GM18873 (cell line): Measurements from ENCODE around the gene TET1.
"Not testable (repeated sequence)": the region's sequence is repeated elsewhere in the genome, so short reads cannot be mapped to it uniquely, and the experiment has no call there.

Experiments used
- ATAC-seq: cut with Tn5 transposase; IDR thresholded peaks from one replicate; pipeline ENCODE4 v1.9.1; 2021; ENCODE audit warnings: mild to moderate bottlenecking, moderate library complexity, moderate number of reproducible peaks; ENCODE audit not compliant: unreplicated experiment, low FRiP score

Gene TET1

GRCh38 chr10:68604441-68604840 is 44.3 kb downstream of the TET1 start:
- no peak for ATAC-seq

- ATAC-seq: no peak
Observed at GRCh38 chr10:68606918-68607317, 46.8 kb downstream of the TET1 start.

GRCh38 chr10:68610023-68610422 is 49.9 kb downstream of the TET1 start:
- ATAC-seq: not testable (repeated sequence)

DNA sequence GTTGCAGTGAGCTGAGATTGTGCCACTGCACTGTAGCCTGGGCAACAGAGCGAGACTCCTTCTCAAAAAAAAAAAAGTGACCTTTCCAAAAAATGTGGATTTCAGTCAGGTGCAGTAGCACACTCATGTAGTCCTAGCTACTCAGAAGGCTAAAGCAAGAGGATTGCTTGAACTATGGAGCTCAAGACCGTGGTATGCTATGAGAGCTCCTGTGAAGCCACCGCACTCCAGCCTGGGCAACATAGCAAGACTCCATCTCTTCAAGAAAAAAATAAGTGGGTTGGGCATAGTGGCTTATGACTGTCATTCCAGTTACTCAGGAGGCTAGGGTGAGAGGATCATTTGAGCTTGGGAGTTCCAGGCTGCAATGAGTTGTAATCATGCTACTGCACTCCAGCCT is 51.1 kb downstream of the TET1 start:
- ATAC-seq: no peak

- ATAC-seq: not testable (repeated sequence)
Observed at GRCh38 chr10:68613974-68614373, 53.8 kb downstream of the TET1 start.

DNA sequence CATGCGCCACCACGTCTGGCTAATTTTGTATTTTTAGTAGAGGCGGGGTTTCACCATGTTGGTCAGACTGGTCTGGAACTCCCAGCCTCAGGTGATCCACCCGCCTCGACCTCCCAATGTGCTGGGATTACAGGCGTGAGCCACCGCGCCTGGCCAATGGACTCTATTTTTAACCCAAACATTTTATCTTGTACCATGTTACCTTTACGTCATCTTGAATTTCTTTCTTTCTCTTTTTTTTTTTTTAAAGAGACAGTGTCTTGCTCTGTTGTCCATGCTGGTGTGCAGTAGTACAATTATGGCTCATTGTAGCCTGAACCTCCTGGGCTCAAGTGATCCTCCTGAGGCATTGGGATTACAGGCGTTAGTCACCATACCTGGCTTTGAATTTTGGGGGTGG is 57.6 kb downstream of the TET1 start:
- ATAC-seq: not testable (repeated sequence)

DNA sequence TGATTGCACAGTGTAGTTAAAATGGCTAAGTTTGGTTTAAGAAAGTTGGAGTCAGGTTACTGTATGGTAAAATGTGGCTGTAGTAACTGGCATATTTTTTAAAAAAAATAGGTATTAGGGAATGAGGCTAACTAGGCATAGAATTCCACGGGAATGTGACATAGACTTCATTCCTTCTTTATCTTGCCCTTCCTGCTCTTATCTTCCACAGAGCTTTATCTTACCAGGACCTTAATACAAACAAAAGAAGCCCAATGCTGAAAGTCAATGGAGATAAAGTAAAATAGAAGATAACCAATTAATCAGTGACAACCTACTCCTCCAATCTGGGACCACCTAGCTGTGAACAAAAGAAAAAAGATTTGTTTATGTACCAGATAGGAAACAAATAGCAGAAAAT is 58.1 kb downstream of the TET1 start:
- no peak for ATAC-seq

GRCh38 chr10:68619595-68619994 is 59.5 kb downstream of the TET1 start:
- no peak for ATAC-seq

- ATAC-seq: no peak
Observed at GRCh38 chr10:68625316-68625921, 65.3 kb downstream of the TET1 start.

- ATAC-seq: no peak
Observed at GRCh38 chr10:68628576-68629127, 68.5 kb downstream of the TET1 start.

- ATAC-seq: not testable (repeated sequence)
Observed at GRCh38 chr10:68632271-68632560, 72.1 kb downstream of the TET1 start.

DNA sequence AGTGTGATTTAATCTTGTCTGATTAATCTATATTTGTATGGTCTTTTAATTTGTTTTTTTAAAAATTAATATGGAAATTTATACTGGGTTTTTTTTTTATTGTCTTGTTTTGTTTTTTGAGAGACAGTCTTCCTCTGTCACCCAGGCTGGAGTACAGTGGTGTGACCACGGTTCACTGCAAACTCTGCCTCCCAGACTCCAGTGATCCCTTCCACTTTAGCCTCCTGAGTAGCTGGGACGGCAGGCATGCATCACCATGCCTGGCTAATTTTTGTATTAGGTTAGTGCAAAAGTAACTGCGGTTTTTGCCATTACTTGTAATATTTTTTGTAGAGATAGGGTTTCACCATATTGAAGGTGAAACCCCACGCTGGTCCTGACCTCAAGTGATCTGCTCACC is 73.1 kb downstream of the TET1 start:
- ATAC-seq: no peak

- ATAC-seq: no peak
Observed at GRCh38 chr10:68633816-68634466, 73.8 kb downstream of the TET1 start.

- no peak for ATAC-seq
Observed at GRCh38 chr10:68636335-68636734, 76.2 kb downstream of the TET1 start.

- ATAC-seq: not testable (repeated sequence)
Observed at GRCh38 chr10:68643550-68643949, 83.4 kb downstream of the TET1 start.

DNA sequence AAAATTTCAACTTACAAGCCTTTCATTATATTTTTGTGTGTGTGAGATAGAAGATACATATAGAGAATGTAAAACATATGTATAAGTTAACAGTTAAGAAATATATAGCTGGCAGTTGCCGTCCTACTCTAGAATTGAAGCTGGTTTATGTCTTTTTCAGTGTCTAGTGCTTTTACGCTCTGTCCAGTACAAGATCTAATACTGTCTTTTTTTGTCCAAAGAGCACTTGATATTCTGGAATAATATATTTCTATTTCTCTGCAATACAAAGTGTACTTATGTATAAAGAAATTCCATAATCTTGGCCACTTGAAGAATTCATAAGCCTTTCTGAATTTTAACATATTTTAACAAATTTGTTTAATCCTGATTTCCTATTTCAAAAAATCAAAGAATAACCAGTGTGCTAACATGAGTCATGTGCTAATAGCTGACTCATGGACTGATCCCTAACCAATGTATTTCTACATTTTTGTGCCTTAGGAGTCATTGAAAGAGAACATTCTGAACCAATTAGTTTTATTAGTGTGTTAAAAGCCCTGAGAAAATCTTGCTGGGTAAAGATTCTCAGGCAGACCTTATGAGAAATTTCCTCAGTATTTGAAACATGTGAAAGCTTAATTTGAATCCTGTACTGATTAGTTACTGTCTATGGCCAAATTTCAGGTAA is 87.7 kb downstream of the TET1 start:
- ATAC-seq: no peak

DNA sequence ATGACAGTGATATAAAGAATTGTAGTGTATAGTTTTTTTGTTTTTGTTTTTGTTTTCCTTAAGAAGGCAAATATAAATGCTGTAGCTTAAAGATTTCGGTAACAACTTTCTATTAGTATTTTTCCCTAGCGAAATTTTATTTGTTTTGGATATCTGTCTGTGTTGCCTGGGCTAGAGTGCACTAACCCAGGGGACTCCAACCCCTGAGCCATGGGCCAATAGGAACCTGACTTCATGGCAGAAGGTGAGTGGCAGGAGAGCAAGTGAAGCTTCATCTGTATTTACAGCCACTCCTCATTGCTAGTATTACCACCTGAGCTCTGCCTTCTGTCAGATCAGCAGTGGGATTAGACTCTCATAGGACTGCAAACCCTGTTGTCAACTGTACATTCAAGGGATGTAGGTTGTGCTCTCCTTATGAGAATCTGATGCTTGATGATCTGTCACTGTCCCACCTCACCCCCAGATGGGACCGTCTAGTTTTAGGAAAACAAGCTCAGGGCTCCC is 95.5 kb downstream of the TET1 start:
- ATAC-seq: no peak

DNA sequence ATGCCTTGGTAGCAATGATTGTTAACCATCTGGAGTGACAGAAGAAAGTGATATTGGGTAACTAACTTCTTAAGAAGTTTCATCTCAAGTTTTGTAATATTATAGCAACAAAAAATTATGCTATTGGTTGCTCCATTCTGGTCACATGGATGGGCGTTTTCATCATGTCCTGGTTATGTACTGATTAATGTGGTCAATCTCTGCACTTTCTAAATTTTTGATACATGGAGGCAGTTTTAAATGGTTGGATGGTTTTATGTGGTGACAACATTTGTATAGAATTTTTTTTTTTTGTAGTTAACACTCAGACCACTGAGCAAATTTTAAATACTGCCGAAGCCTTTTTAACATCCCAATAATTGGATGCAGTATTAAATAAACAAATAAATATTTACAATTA is 105.7 kb downstream of the TET1 start:
- ATAC-seq: no peak

DNA sequence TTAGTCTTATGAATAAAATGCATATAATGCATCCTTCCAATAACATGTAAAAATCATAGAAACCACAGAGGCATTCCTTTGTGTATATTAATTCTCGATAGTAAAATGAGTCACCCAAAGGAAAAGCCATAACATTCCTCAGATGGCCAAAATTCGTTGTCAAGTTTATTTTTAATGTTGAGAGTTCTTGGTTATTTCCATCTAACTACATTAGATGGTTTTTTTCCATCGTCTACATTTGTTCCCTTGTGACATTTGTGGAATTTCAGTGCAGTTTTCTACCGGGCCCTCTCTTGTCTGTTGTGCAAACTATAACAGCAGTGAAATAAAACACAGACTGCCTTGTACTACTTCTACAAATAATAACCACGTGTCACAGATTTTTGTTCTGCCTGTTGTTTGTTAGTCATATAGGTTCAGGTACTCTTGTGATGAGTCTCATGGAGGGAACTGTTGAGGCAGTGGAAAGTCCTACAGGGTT is 106.2 kb downstream of the TET1 start:
- ATAC-seq: no peak

- ATAC-seq: no peak
Observed at GRCh38 chr10:68668231-68668630, 108.1 kb downstream of the TET1 start.

DNA sequence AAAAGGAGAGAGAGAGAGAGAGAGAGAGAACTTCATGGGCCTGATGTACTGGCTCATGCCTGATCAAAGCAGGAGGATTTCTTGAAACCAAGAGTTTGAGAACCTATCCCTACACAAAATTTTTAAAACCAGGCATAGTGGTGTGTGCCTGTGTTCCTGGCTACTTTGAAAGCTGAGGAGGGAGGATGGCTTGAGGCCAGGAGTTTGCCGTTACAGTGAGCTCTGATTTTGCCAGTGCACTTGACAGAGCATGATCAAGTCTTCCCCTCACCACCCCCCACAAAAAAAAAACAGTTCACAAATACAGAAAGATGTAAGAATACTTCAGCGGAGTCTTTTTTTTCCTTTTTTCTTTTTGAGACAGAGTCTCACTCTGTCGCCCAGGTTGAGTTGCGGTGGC is 108.8 kb downstream of the TET1 start:
- no peak for ATAC-seq
